T-helper 2 cell (primary cell): ENCODE measurements around the gene NDUFA11.

Source experiments
- DNase-seq, 5 experiments: peaks; one replicate each; pipeline versions ENCODE4 v3.0.0 to v3.0.0-alpha.2; 2012 to 2022

NDUFA11 gene

DNA sequence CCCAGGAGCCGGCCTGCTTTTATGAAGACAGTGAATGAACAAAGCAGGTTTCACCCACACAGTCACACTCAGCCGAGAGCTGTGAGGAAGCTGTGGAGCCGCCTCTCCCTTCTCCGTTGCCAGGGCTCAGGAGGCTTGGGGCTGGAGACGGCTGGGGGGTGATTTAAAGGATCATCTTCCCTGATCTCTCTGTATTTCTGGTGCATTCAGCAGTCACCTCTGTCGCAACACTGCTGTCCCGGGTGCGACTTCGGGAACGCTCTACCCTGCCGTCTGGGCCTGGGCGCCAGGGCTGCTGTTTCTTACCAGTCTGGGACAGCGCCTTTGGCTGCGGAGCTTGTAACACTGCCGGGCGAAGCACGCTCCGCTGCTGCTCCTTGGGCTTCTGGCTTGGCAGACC is 28.6 kb upstream of the NDUFA11 start:
- DNase-seq: no peak

DNA sequence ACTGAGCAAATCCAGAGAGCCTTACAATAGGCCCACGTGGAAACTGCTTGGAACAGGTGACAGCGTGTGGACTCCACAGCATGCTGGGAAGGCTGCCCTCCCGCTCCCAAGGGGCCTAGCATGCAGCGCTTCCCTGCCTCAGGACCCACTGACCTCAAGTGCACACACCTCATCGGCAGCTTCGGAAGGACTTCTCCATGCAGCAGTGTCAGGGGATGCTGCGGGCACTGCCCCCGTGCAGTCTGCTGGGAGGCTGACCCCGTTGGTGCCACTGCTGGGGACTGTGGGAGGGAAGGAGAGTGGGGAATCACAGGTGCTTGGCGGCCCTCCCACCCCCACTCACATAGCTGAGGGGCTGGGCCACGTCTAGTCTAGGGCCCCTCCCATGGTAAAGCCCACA is 27.7 kb upstream of the NDUFA11 start:
- no peak for DNase-seq

DNA sequence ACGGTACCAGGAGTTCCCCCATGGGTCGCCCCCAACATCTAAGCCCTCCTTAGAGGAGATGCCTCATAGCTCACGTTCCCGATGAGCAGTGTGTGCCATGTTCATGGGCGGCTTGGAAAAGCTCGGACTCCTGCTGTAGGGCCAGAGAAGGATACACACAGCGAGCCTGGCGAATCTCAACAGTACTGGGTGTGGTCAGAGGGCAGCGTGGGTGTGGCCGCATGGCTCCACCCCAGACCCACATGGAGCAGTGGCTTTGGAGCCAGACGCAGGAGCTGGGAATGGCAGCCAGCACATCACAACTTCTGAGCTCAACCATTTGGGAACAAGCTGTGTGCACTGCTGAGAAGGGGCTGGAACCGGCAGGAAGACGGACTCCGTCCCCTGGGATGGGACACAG is 26.0 kb upstream of the NDUFA11 start:
- DNase-seq: no peak

DNA sequence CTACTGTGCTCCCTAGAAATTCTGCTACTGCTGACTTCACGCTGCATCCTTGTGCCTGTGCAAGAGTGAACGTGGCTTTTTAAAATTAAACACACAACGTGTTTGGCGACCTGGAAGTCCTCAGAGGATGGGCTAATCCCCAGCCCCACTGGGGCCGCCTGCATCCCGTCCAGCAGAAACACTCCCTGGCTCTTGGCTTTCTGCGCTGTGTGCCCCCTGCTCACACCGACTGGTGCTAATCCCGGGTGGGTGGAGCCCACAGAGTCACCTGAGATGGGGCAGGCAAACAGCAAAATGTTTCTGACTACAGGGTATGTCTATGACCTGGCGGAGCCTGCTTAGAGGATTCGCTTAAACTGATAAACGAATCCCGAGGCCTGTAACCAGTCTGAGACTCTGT is 25.6 kb upstream of the NDUFA11 start:
- DNase-seq: no peak

DNA sequence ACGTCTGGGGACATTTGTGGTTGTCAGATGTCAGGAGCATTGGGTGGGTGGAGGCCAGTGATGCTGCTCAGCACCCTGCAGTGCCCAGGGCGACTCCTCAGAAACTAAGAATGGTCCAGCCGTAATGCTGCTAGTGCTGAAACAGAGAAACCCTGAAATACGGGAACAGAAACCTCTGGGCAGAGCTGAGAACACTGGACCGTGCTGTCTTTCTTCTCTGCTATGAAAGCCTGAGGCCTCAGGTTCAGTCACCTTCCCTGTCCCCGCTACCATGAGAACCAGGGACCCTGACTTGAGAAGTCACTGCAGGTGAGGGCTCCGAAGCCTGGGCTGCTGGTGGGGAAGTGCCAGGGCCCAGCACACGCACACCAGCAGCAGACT is 23.8 kb upstream of the NDUFA11 start:
- DNase-seq: no peak

DNA sequence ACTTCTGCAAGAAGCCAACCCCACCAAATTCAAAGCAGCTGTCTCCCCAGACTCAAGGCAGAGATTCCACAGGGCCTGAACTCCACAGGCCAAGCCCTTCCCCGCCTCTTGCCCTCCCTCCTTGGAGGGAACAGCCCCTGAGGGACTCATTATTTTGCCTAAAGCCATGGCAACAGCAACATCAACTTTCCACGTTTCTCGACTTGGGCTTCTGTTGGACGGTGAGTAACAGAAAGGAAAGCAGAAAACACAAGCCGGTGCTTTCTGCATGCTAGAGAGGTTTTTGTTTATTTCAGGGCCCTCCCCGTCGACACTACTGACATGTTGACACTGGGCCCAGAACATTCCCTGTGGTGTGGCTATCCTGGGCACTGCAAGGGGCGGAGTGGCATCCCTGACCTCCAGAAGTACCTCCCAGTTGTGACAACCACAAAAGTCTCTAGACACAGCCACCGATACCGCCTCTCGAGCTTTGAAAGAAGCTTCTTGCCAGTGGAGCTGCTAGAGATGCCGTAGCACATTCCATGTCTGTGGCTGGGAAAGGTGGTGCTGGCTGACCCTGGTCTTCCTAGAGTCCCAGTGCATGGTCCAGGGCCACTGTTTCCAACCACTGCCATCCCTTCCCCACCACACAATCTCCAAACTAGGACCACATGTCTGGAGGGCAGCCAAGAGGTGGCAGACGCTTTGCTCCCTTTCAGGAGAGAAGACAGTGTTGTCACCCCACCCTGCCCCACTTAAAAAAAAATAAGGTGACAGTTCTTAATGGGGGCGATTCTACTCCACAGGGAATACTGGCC is 23.3 kb upstream of the NDUFA11 start:
- DNase-seq: no peak

DNA sequence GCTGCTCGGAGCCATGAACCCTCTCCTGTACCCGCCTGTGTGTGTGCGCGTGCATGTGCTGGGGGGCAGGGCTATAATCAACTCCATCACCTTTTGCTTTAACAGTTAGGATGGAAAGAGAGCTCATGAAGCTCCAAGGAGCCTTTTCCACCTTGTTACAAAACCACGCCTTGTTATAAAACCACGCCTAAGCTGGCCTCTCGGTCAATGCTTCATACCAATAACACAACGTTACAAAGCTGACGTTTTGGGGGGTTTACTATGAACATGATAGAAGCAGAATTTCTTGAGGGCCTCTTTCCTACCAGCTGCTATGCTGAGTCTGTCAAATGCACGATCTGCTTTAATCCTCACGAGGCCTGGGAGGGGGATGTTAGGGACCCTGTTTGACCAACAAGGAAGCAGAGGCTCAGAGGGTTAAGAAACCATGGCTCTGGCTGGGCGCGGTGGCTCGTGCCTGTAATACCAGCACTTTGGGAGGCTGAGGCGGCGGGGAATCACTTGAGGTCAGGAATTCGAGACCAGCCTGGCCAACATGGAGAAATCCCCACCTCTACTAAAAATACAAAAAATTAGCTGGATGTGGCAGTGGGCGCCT is 22.3 kb upstream of the NDUFA11 start:
- no peak for DNase-seq

DNA sequence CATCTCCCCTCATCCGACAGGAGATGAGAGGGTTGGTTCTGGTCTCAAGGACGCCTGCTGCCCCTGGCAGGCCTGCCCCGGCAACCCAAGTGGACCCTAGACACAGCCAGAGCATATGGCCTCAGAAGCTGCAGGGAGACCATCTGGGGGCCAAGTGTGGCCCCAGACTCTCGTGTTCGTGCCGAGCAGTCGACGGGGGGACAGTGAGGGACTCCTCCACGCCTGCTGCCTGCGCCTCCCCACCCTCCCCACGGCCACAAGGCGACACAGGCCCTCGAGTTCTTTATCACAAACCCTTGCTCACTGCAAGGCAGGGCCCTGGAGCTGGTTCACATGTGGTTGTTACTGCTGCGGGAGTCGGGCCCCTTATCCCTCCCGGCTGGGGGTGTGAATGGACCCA is 19.8 kb upstream of the NDUFA11 start:
- no peak for DNase-seq

DNA sequence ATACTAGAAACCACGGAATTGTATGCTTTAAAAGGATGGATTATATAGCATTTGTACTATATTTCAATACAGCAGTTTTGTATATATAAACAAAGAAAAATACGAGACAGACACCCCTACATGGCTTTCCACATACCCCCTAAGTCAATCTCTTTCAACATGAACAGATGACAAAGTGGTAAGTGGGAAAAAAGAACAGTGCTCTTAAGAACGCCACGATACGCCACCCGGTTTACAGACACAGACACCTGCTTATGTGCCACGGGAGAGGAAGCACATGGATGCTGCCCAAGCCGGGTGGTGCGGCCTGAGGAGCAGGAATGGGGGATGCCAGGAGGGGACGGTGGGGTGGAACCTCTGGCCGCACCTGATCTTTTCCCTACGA is 18.6 kb upstream of the NDUFA11 start:
- DNase-seq: no peak

DNA sequence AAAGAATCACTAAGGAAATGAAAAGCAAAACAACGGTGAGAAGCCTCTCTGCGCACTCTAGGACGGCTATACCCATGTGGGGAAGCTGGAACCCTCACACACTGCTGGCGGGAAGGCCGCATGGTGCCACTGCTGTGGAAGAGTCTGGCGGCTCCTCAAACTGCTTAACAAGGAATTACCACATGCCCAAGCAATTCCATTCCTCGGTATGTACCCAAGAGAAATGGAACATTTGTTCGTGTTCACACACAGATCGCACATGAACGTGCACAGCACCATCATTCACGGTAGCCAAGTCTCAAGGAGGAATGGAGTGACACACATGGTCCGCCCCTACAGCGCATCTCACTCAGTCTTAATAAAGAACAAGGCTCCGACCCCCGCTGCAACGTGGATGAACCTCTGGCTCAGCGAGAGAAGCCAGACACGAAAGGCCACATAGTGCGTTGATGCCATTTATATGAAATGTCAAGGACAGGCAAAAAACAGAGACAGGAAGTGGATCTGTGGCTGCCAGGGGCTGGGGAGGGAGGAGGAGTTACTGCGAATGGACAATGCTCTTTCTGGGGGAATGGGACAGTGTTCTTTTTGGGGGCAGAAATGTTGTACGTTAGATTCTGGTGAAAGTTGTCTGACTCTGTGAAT is 18.0 kb upstream of the NDUFA11 start:
- no peak for DNase-seq

DNA sequence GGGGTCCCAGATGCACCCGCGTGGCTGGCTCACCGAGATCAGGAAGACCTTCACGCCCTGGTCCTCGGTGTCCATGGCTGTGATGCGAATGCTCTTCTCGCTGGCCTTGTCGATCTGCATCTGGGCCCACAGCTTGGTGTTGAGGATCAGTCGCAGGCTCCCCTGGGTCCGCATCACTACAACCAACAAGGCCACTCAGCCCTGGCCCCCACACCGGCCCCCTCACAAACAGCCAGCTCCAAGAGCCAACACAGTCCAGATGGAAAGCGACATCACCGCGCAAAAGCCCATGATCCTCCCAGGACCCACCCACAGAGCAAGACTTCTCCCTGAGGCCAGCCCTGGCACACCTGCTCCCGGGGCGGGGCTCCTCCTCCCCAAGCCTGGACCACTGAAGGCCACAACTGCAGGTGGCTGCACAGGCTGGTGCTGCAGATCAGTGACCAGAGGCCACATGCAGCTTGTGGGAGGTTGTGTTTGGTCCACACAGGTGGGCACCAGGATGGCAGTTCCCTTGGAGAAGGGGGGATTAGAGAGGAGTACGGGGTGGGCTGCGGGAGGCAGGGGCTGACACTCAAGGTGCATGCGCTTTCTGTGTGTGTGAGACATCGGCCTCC is 15.0 kb upstream of the NDUFA11 start:
- no peak for DNase-seq

DNA sequence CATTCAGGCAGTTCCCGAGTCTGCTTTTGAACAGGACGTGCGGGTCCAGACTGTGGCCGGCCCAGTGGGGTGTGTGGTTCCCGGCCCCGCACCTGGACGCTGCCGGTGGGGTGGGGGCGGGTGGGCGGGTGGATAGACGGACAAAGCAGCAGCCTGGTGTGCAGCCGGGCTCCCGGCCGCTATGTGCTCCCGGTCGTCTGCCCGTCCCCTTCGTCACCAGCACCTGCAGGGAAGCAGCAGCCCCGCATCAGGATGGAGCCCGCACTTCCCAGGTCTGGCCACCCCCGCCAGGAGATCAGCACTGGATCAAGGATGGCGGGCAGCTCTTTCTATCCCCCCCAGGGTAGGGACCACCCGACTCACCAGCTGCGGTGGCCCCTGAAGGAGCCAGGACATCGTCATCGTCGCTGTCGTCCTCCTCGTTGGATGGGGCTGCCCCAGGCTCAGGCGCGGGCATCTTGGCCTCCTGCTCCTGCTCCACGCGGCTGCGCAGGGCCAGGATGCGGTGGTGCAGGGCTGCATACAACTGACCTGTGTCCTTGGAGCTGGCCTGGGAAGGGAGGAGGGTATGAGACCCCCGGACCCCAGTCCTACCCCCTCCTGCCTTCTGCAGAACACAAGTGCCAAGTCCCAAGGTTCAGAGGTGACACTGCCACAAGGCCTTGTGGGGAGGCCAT is 14.0 kb upstream of the NDUFA11 start:
- DNase-seq: no peak

DNA sequence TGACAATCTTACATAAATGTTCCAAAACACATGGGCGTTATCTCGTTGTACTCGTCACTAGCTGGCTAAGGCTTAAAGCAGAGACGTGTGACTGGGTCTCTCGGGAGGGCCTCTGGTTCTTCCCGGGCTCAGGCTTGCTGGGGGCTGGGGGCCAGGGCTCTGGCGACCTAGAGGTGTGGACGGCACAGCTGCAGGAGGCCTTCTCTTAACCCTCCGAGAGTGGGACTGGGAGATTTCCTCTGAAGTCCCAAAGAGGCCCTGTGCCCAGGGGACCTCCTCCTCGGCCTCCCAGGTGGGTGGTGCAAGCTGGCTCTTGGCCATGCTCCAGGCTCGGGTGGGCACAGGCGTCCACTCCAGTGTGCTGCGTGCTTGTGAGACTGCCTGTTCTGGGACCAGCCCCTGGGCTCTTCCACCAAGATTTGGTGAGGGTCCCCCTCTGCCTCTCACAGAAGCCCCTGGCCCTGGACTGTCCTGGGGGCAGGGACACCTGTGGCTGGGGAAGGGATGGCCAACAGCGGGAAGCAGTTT is 12.7 kb upstream of the NDUFA11 start:
- DNase-seq: no peak

DNA sequence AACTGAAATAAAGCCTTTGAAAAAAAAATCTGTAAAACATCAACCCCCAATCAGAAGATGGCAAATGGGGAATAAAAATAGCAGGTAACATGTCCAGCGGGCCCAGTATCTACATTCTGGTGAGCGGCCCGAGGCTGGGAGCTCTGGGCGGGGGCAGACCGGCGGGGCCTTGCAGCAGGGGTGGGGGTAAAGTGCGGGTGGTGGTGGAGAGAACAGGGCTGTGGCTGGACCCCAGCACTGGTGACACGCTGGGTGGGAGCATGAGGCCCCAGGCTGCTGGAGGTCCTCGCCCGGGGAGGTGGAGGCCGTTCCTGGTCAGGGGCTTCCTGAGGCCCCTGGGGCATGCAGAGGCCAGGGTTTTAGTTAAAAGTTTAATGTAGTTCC is 12.2 kb upstream of the NDUFA11 start:
- no peak for DNase-seq

DNA sequence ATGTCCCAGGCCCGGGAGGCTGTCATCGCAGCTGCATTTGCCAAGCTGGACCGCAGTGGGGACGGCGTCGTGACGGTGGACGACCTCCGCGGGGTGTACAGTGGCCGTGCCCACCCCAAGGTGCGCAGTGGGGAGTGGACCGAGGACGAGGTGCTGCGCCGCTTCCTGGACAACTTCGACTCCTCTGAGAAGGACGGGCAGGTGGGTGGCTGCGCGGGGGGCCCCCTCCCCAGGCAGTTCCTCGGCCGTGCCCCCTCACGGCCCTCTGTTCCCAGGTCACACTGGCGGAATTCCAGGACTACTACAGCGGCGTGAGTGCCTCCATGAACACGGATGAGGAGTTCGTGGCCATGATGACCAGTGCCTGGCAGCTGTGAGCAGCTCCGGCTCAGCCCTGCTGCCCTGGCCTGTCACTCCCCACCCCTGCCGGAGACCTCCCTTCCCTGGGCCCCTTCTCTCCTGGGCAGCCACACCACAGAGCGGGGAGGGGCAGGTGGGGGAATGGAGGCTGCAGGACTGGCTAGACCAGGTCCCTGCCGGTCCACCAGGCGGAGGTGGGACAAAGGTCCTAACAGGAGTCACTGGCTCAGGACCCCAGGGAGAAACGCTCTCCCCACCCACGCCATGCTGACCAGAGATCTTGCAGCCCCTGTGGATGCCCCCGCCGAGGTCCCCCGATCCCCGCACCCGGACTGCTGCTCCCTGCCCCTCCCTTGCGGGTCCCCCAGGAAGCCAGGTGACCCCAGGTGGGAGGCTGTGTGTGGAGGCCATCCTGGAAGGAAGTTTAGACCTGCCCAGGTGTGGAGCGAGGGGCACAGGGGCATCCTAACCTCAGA is 11.6 kb upstream of the NDUFA11 start:
- no peak for DNase-seq

DNA sequence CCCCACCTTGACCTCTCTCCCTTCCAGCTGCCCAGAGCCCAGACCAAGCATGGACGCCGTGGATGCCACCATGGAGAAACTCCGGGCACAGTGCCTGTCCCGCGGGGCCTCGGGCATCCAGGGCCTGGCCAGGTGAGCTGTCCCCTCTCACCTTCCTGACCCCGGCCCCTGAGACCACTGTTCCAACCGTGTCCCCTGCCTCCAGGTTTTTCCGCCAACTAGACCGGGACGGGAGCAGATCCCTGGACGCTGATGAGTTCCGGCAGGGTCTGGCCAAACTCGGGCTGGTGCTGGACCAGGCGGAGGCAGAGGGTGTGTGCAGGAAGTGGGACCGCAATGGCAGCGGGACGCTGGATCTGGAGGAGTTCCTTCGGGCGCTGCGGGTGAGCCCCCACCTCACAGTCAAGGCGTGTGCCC is 10.8 kb upstream of the NDUFA11 start:
- DNase-seq: no peak

DNA sequence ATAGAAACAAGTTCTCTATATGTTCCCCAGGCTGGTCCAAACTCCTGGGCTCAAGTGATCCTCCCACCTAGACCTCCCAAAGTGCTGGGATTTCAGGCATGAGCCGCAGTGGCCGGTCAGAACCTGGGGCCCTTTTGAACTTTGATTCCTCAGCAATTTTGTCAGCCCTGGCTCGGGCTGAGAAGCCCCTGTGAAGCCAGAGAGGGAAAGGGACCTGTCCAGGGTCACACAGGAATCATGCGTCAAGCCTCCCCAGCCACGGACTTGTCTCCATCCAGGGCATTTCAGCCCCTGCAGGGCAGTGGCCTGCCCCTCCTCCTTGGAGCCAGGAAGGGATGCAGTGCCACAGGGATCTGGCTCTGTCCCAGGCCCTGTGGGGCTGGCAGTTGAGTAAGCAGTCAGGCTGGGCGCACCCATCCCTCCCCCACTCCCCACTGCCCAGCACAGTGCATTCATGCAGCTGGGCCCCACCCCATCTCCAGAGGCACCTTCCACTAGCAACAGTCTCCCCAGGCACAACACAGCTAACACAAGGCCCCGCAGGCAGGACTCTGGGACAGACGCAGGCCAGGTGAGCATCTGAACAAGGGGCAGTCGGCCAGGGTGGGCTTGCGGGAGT is 10.3 kb upstream of the NDUFA11 start, which contains the start of gene CAPS:
CAPS (plus strand) TSS at position 516 of the 619 bp plus-strand sequence. CDS start 153 bp downstream, outside the sequence.
- DNase-seq: no peak

DNA sequence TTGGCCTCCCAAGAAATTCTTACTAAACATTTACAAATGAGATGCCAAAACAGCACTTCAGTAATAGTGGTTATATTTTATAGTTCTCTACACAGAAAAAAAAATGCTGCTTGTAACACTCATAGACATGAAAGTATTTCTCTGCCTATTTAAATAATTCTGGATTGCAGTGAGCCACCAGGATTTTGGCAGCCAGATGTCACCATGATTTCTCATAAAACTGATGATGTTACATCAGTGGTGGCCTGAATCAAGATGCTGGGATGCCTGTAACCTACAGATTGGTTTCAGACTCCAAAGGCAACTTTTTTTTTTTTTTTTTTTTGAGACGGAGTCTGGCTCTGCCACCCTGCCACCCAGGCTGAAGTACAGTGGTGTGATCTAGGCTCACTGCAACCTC is 7.8 kb upstream of the NDUFA11 start:
- DNase-seq: no peak

DNA sequence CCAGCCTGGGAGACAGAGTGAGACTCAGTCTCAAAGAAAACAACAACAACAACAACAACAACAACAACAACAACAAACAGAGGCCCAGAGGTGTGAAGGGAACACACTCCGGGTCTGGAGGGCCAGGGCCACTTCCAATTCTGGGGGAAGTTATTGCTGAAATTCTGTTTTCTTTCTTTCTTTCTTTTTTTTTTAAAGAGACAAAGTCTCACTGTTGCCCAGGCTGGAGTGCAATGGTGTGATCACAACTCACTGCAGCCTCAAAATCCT is 7.0 kb upstream of the NDUFA11 start:
- no peak for DNase-seq

DNA sequence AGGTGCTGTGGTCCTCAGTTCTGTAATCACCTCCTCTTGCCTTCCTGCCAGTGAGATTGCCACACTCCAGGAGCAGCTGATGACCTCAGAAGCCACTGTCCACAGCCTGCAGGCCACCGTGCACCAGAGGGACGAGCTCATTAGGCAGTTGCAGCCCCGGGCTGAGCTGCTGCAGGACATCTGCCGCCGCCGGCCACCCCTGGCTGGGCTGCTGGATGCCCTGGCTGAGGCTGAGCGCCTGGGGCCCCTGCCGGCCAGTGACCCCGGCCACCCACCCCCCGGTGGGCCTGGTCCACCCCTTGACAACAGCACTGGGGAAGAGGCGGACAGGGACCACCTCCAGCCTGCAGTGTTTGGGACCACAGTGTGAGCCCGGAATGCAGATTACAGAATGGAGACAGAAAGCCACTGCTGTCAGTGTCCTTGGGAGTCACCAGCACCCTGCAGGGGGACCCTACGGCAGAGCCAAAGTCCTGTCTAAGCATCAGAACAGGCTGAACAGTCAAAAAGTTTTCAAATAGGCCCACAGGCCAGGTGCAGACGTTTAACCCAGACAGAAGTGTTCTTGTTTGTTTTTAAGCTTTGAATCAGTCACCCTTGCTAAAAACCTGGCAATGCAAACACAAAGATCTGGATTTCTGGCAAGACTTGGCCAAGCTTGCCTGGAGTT is 5.3 kb upstream of the NDUFA11 start:
- no peak for DNase-seq

DNA sequence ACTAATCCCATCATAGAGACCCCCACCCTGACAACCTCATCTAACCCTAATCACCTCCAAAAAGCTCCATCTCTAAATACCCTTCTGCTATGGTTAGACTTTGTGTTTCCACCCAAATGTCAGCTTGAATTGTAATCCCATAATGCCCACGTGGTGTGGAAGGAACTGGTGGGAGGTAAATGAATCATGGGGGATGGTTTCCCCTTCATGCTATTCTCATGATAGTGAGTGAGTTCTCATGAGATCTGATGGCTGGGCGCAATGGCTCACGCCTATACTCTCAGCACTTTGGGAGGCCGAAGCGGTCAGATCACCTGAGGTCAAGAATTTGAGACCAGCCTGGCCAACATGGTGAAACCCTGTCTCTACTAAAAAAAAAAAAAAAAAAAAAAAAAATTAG is 3.7 kb upstream of the NDUFA11 start:
- no peak for DNase-seq
